GM19023 (cell line): Measurements from ENCODE around the gene CAVIN2.

Experiments used
- ATAC-seq: cut with Tn5 transposase; IDR thresholded peaks from one replicate; pipeline ENCODE4 v1.9.1; 2021; ENCODE audit warnings: mild to moderate bottlenecking, moderate library complexity; ENCODE audit not compliant: unreplicated experiment

The CAVIN2 gene

GRCh38 chr2:191846515-191847476 lies at the start of gene CAVIN2:
Gene CAVIN2, minus strand, starts transcription at chr2:191847088. Its CDS starts 163 bp downstream, at chr2:191846925.
- ATAC-seq = no peak

- no peak for ATAC-seq
Measured at GRCh38 chr2:191895743-191896142, 48.9 kb upstream of the CAVIN2 start.

GRCh38 chr2:191895195-191895594 lies 48.3 kb upstream of the CAVIN2 start:
- no peak for ATAC-seq

- no peak for ATAC-seq
Measured at GRCh38 chr2:191894681-191895147, 47.8 kb upstream of the CAVIN2 start.

- ATAC-seq = no peak
Measured at GRCh38 chr2:191892391-191892790, 45.5 kb upstream of the CAVIN2 start.

GRCh38 chr2:191891656-191892055 lies 44.8 kb upstream of the CAVIN2 start:
- ATAC-seq = no peak

- ATAC-seq = no peak
Measured at GRCh38 chr2:191889931-191890330, 43.0 kb upstream of the CAVIN2 start.

GRCh38 chr2:191888400-191889166 lies 41.7 kb upstream of the CAVIN2 start:
- no peak for ATAC-seq

- ATAC-seq = no peak
Measured at GRCh38 chr2:191885650-191886049, 38.8 kb upstream of the CAVIN2 start.

GRCh38 chr2:191885098-191885497 lies 38.2 kb upstream of the CAVIN2 start:
- ATAC-seq = no peak

GRCh38 chr2:191881982-191882816 lies 35.3 kb upstream of the CAVIN2 start:
- ATAC-seq = no peak

GRCh38 chr2:191878548-191879279 lies 31.8 kb upstream of the CAVIN2 start:
- no peak for ATAC-seq

GRCh38 chr2:191877875-191878274 lies 31.0 kb upstream of the CAVIN2 start:
- ATAC-seq = no peak

- ATAC-seq = no peak
Measured at GRCh38 chr2:191875859-191876258, 29.0 kb upstream of the CAVIN2 start.

- no peak for ATAC-seq
Measured at GRCh38 chr2:191870744-191871143, 23.9 kb upstream of the CAVIN2 start.

- ATAC-seq = no peak
Measured at GRCh38 chr2:191869781-191870180, 22.9 kb upstream of the CAVIN2 start.

GRCh38 chr2:191869178-191869577 lies 22.3 kb upstream of the CAVIN2 start:
- no peak for ATAC-seq

GRCh38 chr2:191867507-191867847 lies 20.6 kb upstream of the CAVIN2 start:
- ATAC-seq = no peak

GRCh38 chr2:191866675-191867506 lies 20.0 kb upstream of the CAVIN2 start:
- ATAC-seq = no peak
